HCT116 (cell line): ENCODE measurements around the gene BTBD10. TPM values are rescaled to one million over a fixed set of nuclear protein-coding genes. Genes with fewer than 3 reads are reported as not detected.

Source experiments
- ATAC-seq: fragments of 200-7000 bp; cut with Tn5 transposase; 2 replicates; pipeline ENCODE4 v1.9.1; 2020; ENCODE audit warnings: mild to moderate bottlenecking, moderate library complexity
- BruUV-seq: library from RNA; stranded (reverse); fragments of 400-500 nt; replicated peaks from 2 replicates; lab custom pipeline; 2021; lab: Mats Ljungman, UMichigan
- CTCF ChIA-PET: fragments of 300-600 bp; sonication (Branson Sonifier 250); formaldehyde crosslinking; loops from one replicate; lab custom pipeline; 2021; ENCODE audit warnings: antibody characterized with exemption; lab: Charles Lee
- POLR2A ChIA-PET: fragments of 300-600, 350-600 bp; sonication (Branson Sonifier 250); formaldehyde crosslinking; loops from one replicate; lab custom pipeline; 2021; ENCODE audit warnings: antibody characterized with exemption; lab: Charles Lee
- RAD21 ChIA-PET, 2 experiments: fragments of 300-600 bp; sonication (Branson Sonifier 250); formaldehyde crosslinking; loops; one replicate each; lab custom pipeline; 2023; ENCODE audit warnings: low total read pairs in 2 of 2; ENCODE audit not compliant: uncharacterized antibody in 2 of 2, unreplicated experiment in 2 of 2, low non-redundant PET in 1 of 2; lab: Charles Lee
- DNase-seq: peaks from one replicate; pipeline ENCODE4 v3.0.0-alpha.2; 2010; ENCODE audit warnings: low read depth, low spot score
- H2AFZ ChIP-seq: fragments of 200-600 bp; shearing (Covaris generic), sonication (generic); 2 replicates; pipeline ENCODE4 v1.6.1; 2017; ENCODE audit warnings: low read depth, mixed run types, mixed read lengths, antibody characterized with exemption, low read length; ENCODE audit not compliant: poor library complexity, severe bottlenecking
- H3K27ac ChIP-seq: 2 replicates; pipeline ENCODE4 v1.5.1; 2012; ENCODE audit warnings: low read depth, low read length
- H3K27me3 ChIP-seq: fragments of 200-600 bp; sonication (generic); 2 replicates; pipeline ENCODE4 v1.6.1; 2016; ENCODE audit warnings: mixed run types, low read length, mixed read lengths; ENCODE audit not compliant: insufficient read depth
- H3K36me3 ChIP-seq, 2 experiments: fragments of 200-500 bp in 1 of 2; fragments of 200-600 bp in 1 of 2; sonication (Bioruptor generic) in 1 of 2; sonication (generic) in 1 of 2; 2 replicates each; pipeline versions ENCODE4 v1.5.1 to v1.6.1; 2014 to 2016; ENCODE audit warnings: low read length in 2 of 2, inconsistent platforms in 1 of 2, mixed read lengths in 1 of 2, mixed run types in 1 of 2; ENCODE audit not compliant: insufficient read depth in 2 of 2, control insufficient read depth in 1 of 2
- H3K4me1 ChIP-seq, 2 experiments: fragments of 200-600 bp in 1 of 2; sonication (generic) in 1 of 2; 2 replicates each; pipeline versions ENCODE4 v1.5.1 to v1.6.1; 2012 to 2017; ENCODE audit warnings: low read length in 2 of 2, inconsistent platforms in 1 of 2, mild to moderate bottlenecking in 1 of 2, mixed read lengths in 1 of 2, mixed run types in 1 of 2, moderate library complexity in 1 of 2; ENCODE audit not compliant: insufficient read depth in 2 of 2, control insufficient read depth in 1 of 2
- H3K4me2 ChIP-seq: fragments of 200-600 bp; sonication (generic); 2 replicates; pipeline ENCODE4 v1.6.1; 2017; ENCODE audit warnings: mixed run types, low read length, mixed read lengths
- H3K4me3 ChIP-seq, 2 experiments: fragments of 200-600 bp in 1 of 2; sonication (generic) in 1 of 2; replicated peaks in 1 of 2; 2 replicates each; pipeline ENCODE4 v1.5.1; 2011 to 2016; ENCODE audit warnings: low read length in 2 of 2, control low read depth in 1 of 2, low read depth in 1 of 2, mild to moderate bottlenecking in 1 of 2, mixed read lengths in 1 of 2, mixed run types in 1 of 2
- H3K79me2 ChIP-seq: fragments of 200-600 bp; sonication (generic); 2 replicates; pipeline ENCODE4 v1.6.1; 2017; ENCODE audit warnings: mild to moderate bottlenecking, mixed run types, low read length, moderate library complexity, mixed read lengths; ENCODE audit not compliant: insufficient read depth
- H3K9ac ChIP-seq: fragments of 200-600 bp; sonication (generic); 2 replicates; pipeline ENCODE4 v1.6.1; 2016; ENCODE audit warnings: low read length, mixed read lengths
- H3K9me2 ChIP-seq: fragments of 200-600 bp; sonication (generic), shearing (Covaris generic); 2 replicates; pipeline ENCODE4 v1.6.1; 2017; ENCODE audit warnings: mixed run types, mild to moderate bottlenecking, moderate library complexity; ENCODE audit not compliant: insufficient read depth
- H3K9me3 ChIP-seq, 2 experiments: fragments of 200-500 bp in 1 of 2; fragments of 200-600 bp in 1 of 2; sonication (Bioruptor generic) in 1 of 2; sonication (generic) in 1 of 2; 2 replicates each; pipeline ENCODE4 v1.6.1; 2014 to 2017; ENCODE audit warnings: low read length in 2 of 2, mixed read lengths in 2 of 2, inconsistent platforms in 1 of 2, low read depth in 1 of 2, mild to moderate bottlenecking in 1 of 2, mixed run types in 1 of 2, moderate library complexity in 1 of 2; ENCODE audit not compliant: control insufficient read depth in 1 of 2, insufficient read depth in 1 of 2
- H4K20me1 ChIP-seq: fragments of 200-600 bp; sonication (generic), shearing (Covaris generic); 2 replicates; pipeline ENCODE4 v1.6.1; 2017; ENCODE audit warnings: mixed run types, mild to moderate bottlenecking, moderate library complexity; ENCODE audit not compliant: insufficient read depth
- ATF3 ChIP-seq: IDR thresholded peaks from 2 replicates; pipeline ENCODE4 v1.6.1; 2012
- POLR2A ChIP-seq: IDR thresholded peaks from 2 replicates; pipeline ENCODE4 v1.7.0; 2011; ENCODE audit warnings: borderline replicate concordance; ENCODE audit not compliant: insufficient read depth, insufficient read length; ENCODE audit errors: extremely low read depth
- RAD21 ChIP-seq: IDR thresholded peaks from 2 replicates; pipeline ENCODE4 v1.6.1; 2012; ENCODE audit warnings: low read depth, mild to moderate bottlenecking
- ZBTB33 ChIP-seq: IDR thresholded peaks from 2 replicates; pipeline ENCODE4 v1.6.1; 2011; ENCODE audit warnings: mild to moderate bottlenecking, low read length, moderate library complexity; ENCODE audit not compliant: insufficient replicate concordance; ENCODE audit errors: extremely low read depth
- ZFX ChIP-seq: fragments of 450-650 bp; IDR thresholded peaks from 2 replicates; pipeline ENCODE4 v1.6.1; 2017
- intact Hi-C: fragments of 100-400 bp; cut with micrococcal nuclease; formaldehyde crosslinking; loops from 2 replicates; pipeline ENCODE4 v1.10.0; 2022
- total RNA-seq: library from RNA; stranded (reverse); gene quantifications from one replicate; pipeline ENCODE4 v1.2.1, GENCODE V29; 2021; ENCODE audit not compliant: unreplicated experiment

The BTBD10 gene
- total RNA-seq, 1 experiment from 2014 or later, result 17.0 TPM

GRCh38 chr11:13347901-13348300, 115.1 kb downstream of the BTBD10 start:
- intact Hi-C loops, result no loop called here

More at GRCh38 chr11:13347901-13348300, 115.1 kb downstream of the BTBD10 start:
- Histone ChIP-seq H3K27ac (no peak overlapping the region), H3K36me3 (no peaks in the 10 kb centered on the region), H4K20me1 (no peaks in the 10 kb centered on the region), H2AFZ (no peak overlapping the region), H3K4me1 (0 out of 4 replicates have a peak, but pooled peaks cover 0 to 6% of the 10 kb centered on the region in 2 experiments), H3K4me3 (no peak overlapping the region), H3K27me3 (no peaks in the 10 kb centered on the region), H3K4me2 (no peak overlapping the region), H3K9me3 (no peaks in the 10 kb centered on the region), H3K79me2 (no peaks in the 10 kb centered on the region), H3K9me2 (no peaks in the 10 kb centered on the region), H3K9ac (no peak overlapping the region)
- CTCF ChIA-PET, result no interaction called here
- no peak for DNase-seq
- TF ChIP-seq ZFX (no peak), RAD21 (no peak), ATF3 (no peak), POLR2A (no peak), ZBTB33 (no peak)
- BruUV-seq, result no TSS peak
- RAD21 ChIA-PET, result no interaction called here
- POLR2A ChIA-PET, result no interaction called here
- no peak for ATAC-seq
